EL (cell line): ENCODE data around the gene FBXO10.
"Not testable (repeated sequence)": the region's sequence is repeated elsewhere in the genome, so short reads cannot be mapped to it uniquely, and the experiment has no call there.

Source experiments
- DNase-seq: peaks from one replicate; pipeline ENCODE4 v3.0.0-alpha.2; 2016

Gene FBXO10

GRCh38 chr9:37543468-37543867, 32.7 kb downstream of the FBXO10 start:
- no peak for DNase-seq

GRCh38 chr9:37542895-37543294, 33.3 kb downstream of the FBXO10 start:
- DNase-seq: no peak

DNA sequence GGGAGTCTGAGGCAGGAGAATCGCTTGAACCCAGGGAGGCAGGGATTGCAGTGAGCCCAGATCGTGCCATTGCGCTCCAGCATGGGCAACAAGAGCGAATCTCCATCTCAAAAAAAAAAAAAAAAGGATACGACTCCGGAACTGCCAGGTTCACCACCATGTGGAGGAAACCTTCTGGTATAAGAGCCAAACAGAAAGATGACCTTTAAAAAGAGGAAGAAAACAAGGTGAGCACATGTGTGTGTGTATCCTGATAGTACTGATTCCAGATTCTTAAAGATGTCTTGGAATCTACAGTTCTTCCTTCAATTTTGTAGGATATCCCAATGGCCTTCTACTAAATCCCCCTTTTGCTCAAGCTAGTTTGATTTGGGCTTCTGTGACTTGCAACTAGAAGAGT, 33.7 kb downstream of the FBXO10 start:
- DNase-seq: no peak

GRCh38 chr9:37541465-37541864, 34.7 kb downstream of the FBXO10 start:
- DNase-seq: no peak

- DNase-seq: no peak
Observed at GRCh38 chr9:37540634-37541033, 35.5 kb downstream of the FBXO10 start.

GRCh38 chr9:37539634-37540033, 36.5 kb downstream of the FBXO10 start:
- DNase-seq: no peak

DNA sequence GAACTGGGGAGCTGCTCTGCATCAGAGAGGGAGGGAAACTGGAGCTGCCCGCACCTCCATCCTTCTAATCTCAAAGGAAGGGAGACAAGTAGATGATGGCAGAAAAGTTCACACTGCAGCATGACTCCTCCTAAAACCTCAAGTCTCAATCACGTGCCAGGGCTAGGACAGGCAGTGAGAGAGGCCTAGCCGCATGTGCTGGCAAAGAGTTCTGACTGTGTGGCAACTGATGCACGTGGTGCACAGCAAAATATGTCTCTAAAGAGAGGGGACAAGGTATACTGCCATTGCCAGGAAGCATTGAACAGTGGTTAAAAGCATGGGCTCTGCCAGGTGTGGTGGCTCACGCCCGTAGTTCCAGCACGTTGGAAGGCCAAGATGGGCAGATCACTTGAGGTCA, 38.1 kb downstream of the FBXO10 start:
- no peak for DNase-seq

GRCh38 chr9:37534901-37535300, 41.3 kb downstream of the FBXO10 start:
- no peak for DNase-seq

GRCh38 chr9:37534412-37534811, 41.8 kb downstream of the FBXO10 start:
- DNase-seq: no peak

DNA sequence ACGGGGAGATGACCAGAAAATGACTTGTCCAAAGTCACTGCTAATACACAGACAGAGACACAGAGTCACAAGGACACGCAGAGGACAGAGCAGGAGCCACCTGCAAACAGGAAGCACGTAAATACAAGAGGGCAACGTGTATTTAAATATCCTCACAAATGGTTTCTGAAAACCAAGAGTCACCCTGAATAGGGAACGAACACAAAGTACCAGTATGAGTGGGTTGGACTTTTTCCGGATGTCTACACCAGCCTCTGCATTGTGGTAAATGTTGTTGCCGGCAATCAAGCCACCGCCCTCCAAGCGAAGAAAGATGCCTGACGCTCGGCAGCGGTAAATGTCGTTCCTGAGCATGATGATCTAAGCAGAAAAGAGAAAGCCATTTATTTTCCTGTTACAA, 44.5 kb downstream of the FBXO10 start:
- DNase-seq: no peak

DNA sequence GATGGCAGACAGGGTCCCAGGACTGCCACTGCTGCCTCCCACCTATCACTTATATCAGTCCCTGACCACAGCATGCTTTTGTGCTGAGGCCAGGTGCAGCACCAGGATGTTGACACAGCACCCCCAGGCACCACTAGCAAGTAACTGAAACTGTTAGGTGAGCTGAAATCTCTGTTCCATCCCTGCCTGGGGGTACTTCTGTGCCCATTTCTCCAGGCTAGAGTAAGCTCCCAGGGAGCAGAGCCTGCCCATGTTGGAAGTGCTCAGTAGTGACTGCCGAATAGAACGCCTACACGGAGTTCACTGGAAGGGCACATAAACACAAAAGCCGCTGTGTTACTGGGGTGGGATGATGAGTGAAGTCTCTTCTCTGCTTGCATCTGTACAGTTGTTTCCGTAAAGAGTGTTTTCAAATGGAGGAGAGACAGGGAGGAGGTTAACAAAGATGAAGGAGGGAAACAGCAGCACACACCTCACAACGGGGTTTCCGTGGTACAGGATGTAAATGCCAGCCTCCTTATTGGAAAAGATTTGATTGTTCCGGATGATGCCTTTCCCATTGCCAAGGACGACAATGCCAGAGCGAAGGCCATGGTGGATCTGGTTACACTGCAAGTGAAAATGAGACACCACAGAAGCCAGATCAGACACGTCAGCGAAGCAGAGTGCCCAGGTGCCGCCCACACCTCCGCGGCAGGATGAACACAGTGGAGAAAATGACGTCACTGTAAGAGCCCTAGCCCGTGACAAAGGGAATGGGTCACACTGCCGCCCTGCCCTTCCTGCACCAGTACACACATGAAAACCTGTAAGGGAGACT, 47.3 kb downstream of the FBXO10 start:
- DNase-seq: no peak

- DNase-seq: no peak
Observed at GRCh38 chr9:37523916-37524315, 52.3 kb downstream of the FBXO10 start.

GRCh38 chr9:37522971-37523370, 53.2 kb downstream of the FBXO10 start:
- no peak for DNase-seq

DNA sequence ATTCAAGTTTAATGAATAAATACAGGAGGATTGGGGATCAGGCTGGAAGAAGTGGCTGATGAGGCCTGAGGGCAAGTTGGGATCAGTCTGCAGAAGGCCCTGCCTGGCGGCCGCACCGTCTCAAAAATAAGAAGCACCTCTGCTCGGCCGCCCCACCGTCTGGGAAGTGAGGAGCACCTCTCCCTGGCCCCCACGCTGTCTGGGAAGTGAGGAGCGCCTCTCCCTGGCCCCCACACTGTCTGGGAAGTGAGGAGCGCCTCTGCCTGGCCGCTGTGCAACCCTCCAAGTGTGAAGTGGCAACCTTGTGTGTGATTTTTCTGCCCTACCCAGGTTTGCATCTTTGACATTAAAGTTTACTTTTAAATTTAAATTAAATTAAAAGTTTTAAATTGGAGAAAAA, 55.1 kb downstream of the FBXO10 start:
- DNase-seq: no peak

GRCh38 chr9:37520641-37521040, 55.5 kb downstream of the FBXO10 start:
- no peak for DNase-seq

DNA sequence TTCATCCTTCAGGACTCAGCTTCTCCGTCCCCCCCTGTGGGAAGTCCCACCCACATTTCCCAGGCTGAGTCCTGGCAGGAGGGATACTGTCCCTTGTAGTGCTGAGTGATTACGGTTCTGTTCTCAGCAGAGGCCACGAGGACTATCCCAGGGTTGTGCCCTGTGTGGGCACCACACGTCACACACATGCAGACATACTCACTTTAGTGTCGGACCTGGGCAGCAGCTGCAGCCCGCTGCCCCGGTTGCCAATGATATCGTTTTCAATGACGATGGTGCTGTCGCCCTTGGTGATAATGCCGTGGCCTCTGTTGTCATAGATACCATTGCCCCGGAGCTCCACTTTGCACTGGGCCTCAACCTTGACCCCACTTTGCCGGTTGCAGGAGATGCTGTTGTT, 58.3 kb downstream of the FBXO10 start:
- no peak for DNase-seq

- DNase-seq: no peak
Observed at GRCh38 chr9:37515620-37516258, 60.4 kb downstream of the FBXO10 start.

DNA sequence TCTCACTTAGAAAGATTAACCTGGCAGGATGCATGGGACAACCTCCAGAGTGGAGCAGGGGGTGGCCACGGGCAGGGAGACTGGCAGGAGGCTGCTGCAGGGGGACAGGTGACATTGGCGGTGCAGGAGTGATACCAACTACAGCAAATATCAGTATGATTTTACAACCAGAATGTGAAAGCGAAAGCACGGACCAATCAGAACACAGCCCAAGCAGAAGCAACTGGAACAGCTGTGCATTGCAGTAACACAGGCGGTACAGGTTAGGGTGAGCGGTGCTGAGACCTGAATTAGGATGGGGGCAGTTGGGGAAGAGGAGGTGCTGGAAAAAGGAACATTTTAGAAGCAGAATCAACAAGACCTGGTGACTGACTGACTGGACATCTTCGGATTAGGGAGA, 61.2 kb downstream of the FBXO10 start:
- no peak for DNase-seq

DNA sequence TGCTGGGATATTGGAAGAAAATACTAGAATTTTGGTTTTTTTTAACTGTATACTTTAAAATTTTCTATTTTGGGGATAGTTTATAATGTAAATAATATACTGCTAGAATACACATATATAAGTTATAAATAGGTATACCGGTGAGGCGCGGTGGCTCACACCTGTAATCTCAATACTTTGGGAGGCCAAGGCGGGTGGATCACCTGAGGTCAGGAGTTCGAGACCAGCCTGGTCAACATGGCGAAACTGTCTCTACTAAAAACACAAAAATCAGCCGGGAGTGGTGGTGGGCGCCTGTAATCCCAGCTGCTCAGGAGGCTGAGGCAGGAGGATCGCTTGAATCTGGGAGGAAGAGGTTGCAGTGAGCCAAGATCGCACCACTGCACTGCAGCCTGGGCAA, 61.8 kb downstream of the FBXO10 start:
- not testable (repeated sequence) for DNase-seq

DNA sequence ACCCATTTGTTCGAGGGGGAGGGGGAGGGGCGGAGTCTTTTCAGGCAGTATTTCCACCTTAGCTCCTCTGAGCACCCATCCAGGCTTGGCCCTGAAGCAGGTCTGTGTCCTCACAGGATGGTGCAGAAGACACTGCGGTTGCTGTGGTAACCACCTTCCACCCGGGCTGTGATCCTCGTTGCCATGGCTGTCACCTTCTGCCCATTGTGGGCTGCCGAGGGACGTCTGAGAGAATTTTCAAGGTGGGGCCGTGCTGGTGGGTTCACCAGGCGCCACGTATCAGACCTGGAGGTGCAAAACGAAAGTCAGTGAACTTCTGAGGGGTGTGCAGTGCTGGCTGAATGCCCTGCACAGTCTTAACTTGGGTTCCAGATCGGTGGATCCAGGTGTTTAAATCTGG, 63.7 kb downstream of the FBXO10 start:
- no peak for DNase-seq

- DNase-seq: peak; percentile 22
Observed at GRCh38 chr9:37511016-37512010, 64.9 kb downstream of the FBXO10 start.

DNA sequence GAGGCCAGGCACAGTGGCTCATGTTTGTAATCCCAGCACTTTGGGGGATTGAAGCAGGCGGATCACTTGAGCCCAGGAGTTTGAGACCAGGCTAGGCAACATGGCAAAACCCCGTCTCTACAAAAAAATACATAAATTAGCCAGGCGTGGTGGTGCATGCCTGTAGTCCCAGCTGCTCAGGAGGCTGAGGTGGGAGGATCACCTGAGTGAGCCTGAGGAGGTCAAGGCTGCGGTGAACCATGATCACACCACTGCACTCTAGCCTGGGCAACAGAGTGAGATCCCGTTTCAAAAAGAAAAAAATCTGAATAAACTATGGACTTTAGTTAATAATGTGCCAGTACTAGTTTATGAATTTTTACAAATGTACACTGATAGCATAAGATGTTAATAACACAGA, 66.1 kb downstream of the FBXO10 start:
- DNase-seq: not testable (repeated sequence)

GRCh38 chr9:37509536-37509935, 66.6 kb downstream of the FBXO10 start:
- no peak for DNase-seq
